CD8-positive, alpha-beta memory T cell (primary cell): ENCODE measurements around the gene KLHL22. TPM values are rescaled to one million over a fixed set of nuclear protein-coding genes. Genes with fewer than 3 reads are reported as not detected.
A peak's percentile ranks its signal among the peaks of the same experiment; 100 is the strongest.
"Not testable (repeated sequence)": the region's sequence is repeated elsewhere in the genome, so short reads cannot be mapped to it uniquely, and the experiment has no call there.

ENCODE experiments used
- CTCF ChIA-PET: fragments of 350-600 bp; sonication (Branson Sonifier 250); formaldehyde crosslinking; loops from one replicate; lab custom pipeline; 2021; ENCODE audit warnings: antibody characterized with exemption; lab: Charles Lee
- POLR2A ChIA-PET: fragments of 350-600 bp; sonication (Branson Sonifier 250); formaldehyde crosslinking; loops from one replicate; lab custom pipeline; 2021; ENCODE audit warnings: antibody characterized with exemption; lab: Charles Lee
- DNase-seq, 5 donors: peaks; one replicate each; pipeline versions ENCODE4 v3.0.0 to v3.0.0-alpha.2; 2020 to 2022; ENCODE audit warnings: mixed read lengths in 1 of 5
- H3K27ac ChIP-seq: one replicate; pipeline ENCODE4 v1.7.0; 2013; ENCODE audit warnings: low read depth, mild to moderate bottlenecking, low read length, moderate library complexity
- H3K27me3 ChIP-seq: 2 replicates; pipeline ENCODE4 v1.7.0; 2013; ENCODE audit warnings: low read length, mild to moderate bottlenecking; ENCODE audit not compliant: insufficient read depth, poor library complexity, severe bottlenecking
- H3K36me3 ChIP-seq: 2 replicates; pipeline ENCODE4 v1.7.0; 2013; ENCODE audit warnings: mild to moderate bottlenecking, low read length, moderate library complexity; ENCODE audit not compliant: insufficient read depth
- H3K4me1 ChIP-seq: 2 replicates; pipeline ENCODE4 v1.7.0; 2013; ENCODE audit warnings: mild to moderate bottlenecking, low read length, moderate library complexity; ENCODE audit not compliant: insufficient read depth
- H3K4me3 ChIP-seq: 2 replicates; pipeline ENCODE4 v1.7.0; 2013; ENCODE audit warnings: mild to moderate bottlenecking, low read length
- H3K9me3 ChIP-seq: 2 replicates; pipeline ENCODE4 v1.7.0; 2013; ENCODE audit warnings: mild to moderate bottlenecking, low read length
- H3K27ac Mint-ChIP-seq, 8 donors: one replicate each; pipeline ENCODE4 v1.8.0; 2020 to 2021; ENCODE audit warnings: mixed read lengths in 8 of 8, mild to moderate bottlenecking in 6 of 8, inconsistent platforms in 3 of 8, moderate library complexity in 3 of 8
- H3K27me3 Mint-ChIP-seq, 2 donors: one replicate each; pipeline ENCODE4 v1.8.0; 2020 to 2021; ENCODE audit warnings: mixed read lengths in 2 of 2, mild to moderate bottlenecking in 1 of 2, moderate library complexity in 1 of 2
- H3K36me3 Mint-ChIP-seq, 3 donors: one replicate each; pipeline ENCODE4 v1.8.0; 2020 to 2021; ENCODE audit warnings: mixed read lengths in 3 of 3, inconsistent platforms in 1 of 3, mild to moderate bottlenecking in 1 of 3
- H3K4me1 Mint-ChIP-seq, 3 donors: one replicate each; pipeline ENCODE4 v1.8.0; 2020 to 2021; ENCODE audit warnings: mixed read lengths in 3 of 3, inconsistent platforms in 1 of 3, mild to moderate bottlenecking in 1 of 3
- H3K4me3 Mint-ChIP-seq, 7 donors: one replicate each; pipeline ENCODE4 v1.8.0; 2020 to 2021; ENCODE audit warnings: mixed read lengths in 7 of 7, mild to moderate bottlenecking in 6 of 7, moderate library complexity in 4 of 7, inconsistent platforms in 2 of 7
- H3K9me3 Mint-ChIP-seq, 5 donors: one replicate each; pipeline ENCODE4 v1.8.0; 2020 to 2022; ENCODE audit warnings: mixed read lengths in 5 of 5, mild to moderate bottlenecking in 3 of 5, moderate library complexity in 2 of 5, inconsistent platforms in 1 of 5
- polyA plus RNA-seq: library from polyadenylated mRNA; unstranded; fragments of 300-500 nt; fragmentation: Illumina TruSeq; gene quantifications from one replicate; pipeline ENCODE4 v1.2.3, GENCODE V29; 2021
- total RNA-seq, 2 experiments: library from RNA; stranded (reverse); gene quantifications; one replicate each; pipeline ENCODE4 v1.2.3, GENCODE V29; 2021

Gene KLHL22
- total and polyA plus RNA-seq, 3 experiments from 2014 or later = 17.2 to 25.4 (median 17.6) TPM

- Histone ChIP-seq H3K27me3 (no peaks in the 10 kb centered on the region), H3K36me3 (peaks cover 13% of the 10 kb centered on the region), H3K4me1 (peaks cover 14% of the 10 kb centered on the region), H3K9me3 (no peaks in the 10 kb centered on the region), H3K27ac (no peak overlapping the region), H3K4me3 (no peak overlapping the region)
- ChIA-PET POLR2A (no interaction called here), CTCF (no interaction called here)
- peaks cover 5 to 17% (median 5%) of the 10 kb centered on the region in 3 donors for H3K36me3 Mint-ChIP-seq
- H3K9me3 Mint-ChIP-seq = no peaks in the 10 kb centered on the region
- DNase-seq = no peak
- H3K27me3 Mint-ChIP-seq = no peaks in the 10 kb centered on the region
- peak overlapping the region in 5 of 8 donors; percentile 11 to 77 (median 70) for H3K27ac Mint-ChIP-seq
- H3K4me1 Mint-ChIP-seq = peaks cover 9 to 27% (median 23%) of the 10 kb centered on the region in 3 donors
- H3K4me3 Mint-ChIP-seq = peak overlapping the region in 2 of 7 donors; percentile 32
Measured at GRCh38 chr22:20475115-20475436, 20.5 kb downstream of the KLHL22 start.

GRCh38 chr22:20472629-20473442, 22.8 kb downstream of the KLHL22 start:
- H3K27me3 Mint-ChIP-seq = no peaks in the 10 kb centered on the region
- POLR2A ChIA-PET = interaction anchor here (1.0 kb wide), 1 partner anchor 10 kb away, joined by 3 read pairs; no protein-coding TSS in a partner anchor
- peaks cover 9 to 27% (median 11%) of the 10 kb centered on the region in 3 donors for H3K36me3 Mint-ChIP-seq
- Histone ChIP-seq H3K27ac (no peak overlapping the region), H3K4me3 (no peak overlapping the region), H3K36me3 (peaks cover 13% of the 10 kb centered on the region), H3K27me3 (no peaks in the 10 kb centered on the region), H3K4me1 (peaks cover 30% of the 10 kb centered on the region), H3K9me3 (no peaks in the 10 kb centered on the region)
- H3K27ac Mint-ChIP-seq = peak overlapping the region in 6 of 8 donors; percentile 56 to 85 (median 75)
- H3K9me3 Mint-ChIP-seq = no peaks in the 10 kb centered on the region
- peaks cover 14 to 33% (median 29%) of the 10 kb centered on the region in 3 donors for H3K4me1 Mint-ChIP-seq
- no peak for DNase-seq
- CTCF ChIA-PET = no interaction called here
- no peak overlapping the region for H3K4me3 Mint-ChIP-seq

GRCh38 chr22:20471126-20471833, 24.3 kb downstream of the KLHL22 start:
- H3K4me1 Mint-ChIP-seq = peaks cover 21 to 35% (median 35%) of the 10 kb centered on the region in 3 donors
- POLR2A ChIA-PET = interaction anchor here (0.6 kb wide), 1 partner anchor 143 kb away, joined by 6 read pairs; no protein-coding TSS in a partner anchor

GRCh38 chr22:20470525-20470924, 25.1 kb downstream of the KLHL22 start:
- peaks cover 47% of the 10 kb centered on the region for H3K4me1 ChIP-seq
- H3K9me3 Mint-ChIP-seq, H3K27ac ChIP-seq, H3K27me3 ChIP-seq, DNase-seq, H3K9me3 ChIP-seq, H3K4me3 ChIP-seq, H3K27me3 Mint-ChIP-seq, POLR2A ChIA-PET, H3K4me3 Mint-ChIP-seq: not testable (repeated sequence)
- Mint-ChIP-seq H3K4me1 (peaks cover 25 to 36% (median 34%) of the 10 kb centered on the region in 3 donors), H3K36me3 (peaks cover 9 to 27% (median 15%) of the 10 kb centered on the region in 3 donors), H3K27ac (peak overlapping the region in 3 of 8 donors; percentile 29 to 90 (median 59))
- CTCF ChIA-PET = interaction anchor here (0.7 to 1.3 kb wide), 2 partner anchors 8 to 22 kb away, joined by 3 read pairs; no protein-coding TSS in a partner anchor
- H3K36me3 ChIP-seq = peaks cover 13% of the 10 kb centered on the region

More at GRCh38 chr22:20471126-20471833, 24.3 kb downstream of the KLHL22 start:
- H3K4me3 Mint-ChIP-seq = no peak overlapping the region
- Histone ChIP-seq H3K9me3 (no peaks in the 10 kb centered on the region), H3K4me1 (peaks cover 41% of the 10 kb centered on the region), H3K4me3 (no peak overlapping the region), H3K27me3 (no peaks in the 10 kb centered on the region), H3K36me3 (peaks cover 13% of the 10 kb centered on the region), H3K27ac (no peak overlapping the region)
- CTCF ChIA-PET = interaction anchor here (0.6 to 1.3 kb wide), 3 partner anchors 11 to 101 kb away, joined by 3 read pairs; no protein-coding TSS in a partner anchor
- H3K9me3 Mint-ChIP-seq = no peaks in the 10 kb centered on the region
- H3K36me3 Mint-ChIP-seq = peaks cover 9 to 25% (median 11%) of the 10 kb centered on the region in 3 donors
- H3K27me3 Mint-ChIP-seq = no peaks in the 10 kb centered on the region
- no peak for DNase-seq
- peak overlapping the region in 4 of 8 donors; percentile 11 to 91 (median 52) for H3K27ac Mint-ChIP-seq

GRCh38 chr22:20469110-20469868, 26.3 kb downstream of the KLHL22 start:
- Mint-ChIP-seq H3K4me1 (peaks cover 34 to 40% (median 36%) of the 10 kb centered on the region in 3 donors), H3K36me3 (peaks cover 9 to 29% (median 17%) of the 10 kb centered on the region in 3 donors)
- POLR2A ChIA-PET = no interaction called here

GRCh38 chr22:20466659-20467379, 28.8 kb downstream of the KLHL22 start:
- DNase-seq = no peak
- H3K27me3 ChIP-seq = no peaks in the 10 kb centered on the region
- H3K27ac ChIP-seq = no peak overlapping the region
- H3K4me3 ChIP-seq = no peak overlapping the region
- H3K36me3 ChIP-seq = peaks cover 13% of the 10 kb centered on the region
- H3K36me3 Mint-ChIP-seq = peaks cover 9 to 31% (median 17%) of the 10 kb centered on the region in 3 donors
- H3K27me3 Mint-ChIP-seq = no peaks in the 10 kb centered on the region
- ChIA-PET POLR2A (no interaction called here), CTCF (interaction anchor here (2.1 kb wide), 1 partner anchor 10 kb away, joined by 8 read pairs; no protein-coding TSS in a partner anchor)
- H3K4me1 Mint-ChIP-seq = peaks cover 55 to 61% (median 56%) of the 10 kb centered on the region in 3 donors
- H3K9me3 Mint-ChIP-seq = no peaks in the 10 kb centered on the region
- H3K4me1 ChIP-seq = peaks cover 67% of the 10 kb centered on the region
- peak overlapping the region; percentile 56 to 95 (median 73) for H3K27ac Mint-ChIP-seq
- H3K4me3 Mint-ChIP-seq = no peak overlapping the region
- H3K9me3 ChIP-seq = no peaks in the 10 kb centered on the region

More at GRCh38 chr22:20469110-20469868, 26.3 kb downstream of the KLHL22 start:
- Mint-ChIP-seq H3K4me3 (peak overlapping the region in 2 of 7 donors; percentile 1 to 58), H3K27me3 (no peaks in the 10 kb centered on the region), H3K9me3 (no peaks in the 10 kb centered on the region), H3K27ac (peak overlapping the region; percentile 19 to 94 (median 88))
- H3K27me3 ChIP-seq = no peaks in the 10 kb centered on the region
- no peaks in the 10 kb centered on the region for H3K9me3 ChIP-seq
- no peak for DNase-seq
- CTCF ChIA-PET = no interaction called here
- no peak overlapping the region for H3K27ac ChIP-seq
- H3K4me3 ChIP-seq = no peak overlapping the region
- H3K4me1 ChIP-seq = peaks cover 47% of the 10 kb centered on the region
- H3K36me3 ChIP-seq = peaks cover 13% of the 10 kb centered on the region

- Histone ChIP-seq H3K36me3 (peaks cover 2% of the 10 kb centered on the region), H3K9me3 (no peaks in the 10 kb centered on the region), H3K27me3 (no peaks in the 10 kb centered on the region), H3K27ac (no peak overlapping the region), H3K4me3 (no peak overlapping the region), H3K4me1 (peaks cover 67% of the 10 kb centered on the region)
- Mint-ChIP-seq H3K9me3 (no peaks in the 10 kb centered on the region), H3K27ac (peak overlapping the region; percentile 91 to 99 (median 96)), H3K4me3 (peak overlapping the region in 6 of 7 donors; percentile 54 to 85 (median 60)), H3K27me3 (no peaks in the 10 kb centered on the region), H3K4me1 (peaks cover 58 to 66% (median 61%) of the 10 kb centered on the region in 3 donors), H3K36me3 (peaks cover 11 to 25% (median 16%) of the 10 kb centered on the region in 3 donors)
- DNase-seq = peak in 1 of 5 donors; percentile 13
- CTCF ChIA-PET = interaction anchor here (1.1 kb wide), 1 partner anchor 26 kb away, joined by 4 read pairs; no protein-coding TSS in a partner anchor
- POLR2A ChIA-PET = interaction anchor here (0.7 kb wide), 1 partner anchor 143 kb away, joined by 4 read pairs; no protein-coding TSS in a partner anchor
Measured at GRCh38 chr22:20465759-20466077, 29.9 kb downstream of the KLHL22 start.
